ENCODE measurements around the gene FTSJ3. TPM values are rescaled to one million over a fixed set of nuclear protein-coding genes. Genes with fewer than 3 reads are reported as not detected.
A peak's percentile ranks its signal among the peaks of the same experiment; 100 is the strongest.

FTSJ3 gene
- total RNA-seq, 1 experiment from 2014 or later = 82.4 TPM

GRCh38 chr17:63830278-63830677, 2.8 kb upstream of the FTSJ3 start:
- Histone ChIP-seq H2AFZ (ENCODE audit: low read length) (no peak overlapping the region), H3K9me3 (ENCODE audit: low read length) (no peaks in the 10 kb centered on the region), H3K4me3 (ENCODE audit: low read length) (no peak overlapping the region), H3K27me3 (ENCODE audit: low read length) (no peaks in the 10 kb centered on the region), H3K9ac (ENCODE audit: low read length) (no peak overlapping the region), H3K4me1 (ENCODE audit: insufficient read depth, low read length) (peaks cover 21% of the 10 kb centered on the region), H3K9me2 (replicated peaks; ENCODE audit: low read length) (no peaks in the 10 kb centered on the region), H3K4me2 (ENCODE audit: low read length) (no peak overlapping the region), H4K20me1 (ENCODE audit: low read length) (peaks cover 29% of the 10 kb centered on the region), H3K27ac (ENCODE audit: low read length) (no peak overlapping the region), H3K79me2 (ENCODE audit: low read length) (peaks cover 47% of the 10 kb centered on the region), H3F3A (ENCODE audit: low read length, unreplicated experiment) (no peaks in the 10 kb centered on the region), H3K36me3 (ENCODE audit: low read depth, low read length) (peaks cover 75% of the 10 kb centered on the region)
- intact Hi-C loops (cut with micrococcal nuclease) = no loop called here
- CTCF ChIA-PET = interaction anchor here (0.6 kb wide), 1 partner anchor 248 kb away, joined by 3 read pairs; no protein-coding TSS in a partner anchor
- TF ChIP-seq CTCF (conservative IDR thresholded peaks at IDR 0.05; ENCODE audit: low read depth, low read length) = no peak
- TF ChIP-seq EZH2phosphoT487 (IDR thresholded peaks at IDR 0.05; ENCODE audit: borderline replicate concordance, low read length) = no peak
- TF ChIP-seq EZH2 (IDR thresholded peaks at IDR 0.05; ENCODE audit: low read length, unreplicated experiment) = no peak
- no peak for ATAC-seq
- POLR2A ChIA-PET (ENCODE audit: unreplicated experiment) = no interaction called here
- BruUV-seq (replicated peaks) = no TSS peak
- no peak for DNase-seq

- TF ChIP-seq EZH2phosphoT487 (IDR thresholded peaks at IDR 0.05; ENCODE audit: borderline replicate concordance, low read length) (no peak), CTCF (conservative IDR thresholded peaks at IDR 0.05; ENCODE audit: low read depth, low read length) (no peak), EZH2 (IDR thresholded peaks at IDR 0.05; ENCODE audit: low read length, unreplicated experiment) (no peak)
- Histone ChIP-seq H3F3A (ENCODE audit: low read length, unreplicated experiment) (no peaks in the 10 kb centered on the region), H3K4me1 (ENCODE audit: insufficient read depth, low read length) (peaks cover 22% of the 10 kb centered on the region), H2AFZ (ENCODE audit: low read length) (no peak overlapping the region), H4K20me1 (ENCODE audit: low read length) (peaks cover 29% of the 10 kb centered on the region), H3K9me3 (ENCODE audit: low read length) (no peaks in the 10 kb centered on the region), H3K27me3 (ENCODE audit: low read length) (no peaks in the 10 kb centered on the region), H3K4me2 (ENCODE audit: low read length) (peak overlapping the region; percentile 97), H3K9ac (ENCODE audit: low read length) (peak overlapping the region; percentile 91), H3K27ac (ENCODE audit: low read length) (no peak overlapping the region), H3K36me3 (ENCODE audit: low read depth, low read length) (peaks cover 79% of the 10 kb centered on the region), H3K4me3 (ENCODE audit: low read length) (peak overlapping the region; percentile 89), H3K9me2 (replicated peaks; ENCODE audit: low read length) (no peaks in the 10 kb centered on the region), H3K79me2 (ENCODE audit: low read length) (peaks cover 61% of the 10 kb centered on the region)
- POLR2A ChIA-PET (ENCODE audit: unreplicated experiment) = interaction anchor here (0.6 kb wide), 1 partner anchor 35 kb away, joined by 3 read pairs; no protein-coding TSS in a partner anchor
- ATAC-seq (no peak), DNase-seq (no peak)
- CTCF ChIA-PET = no interaction called here
- BruUV-seq (replicated peaks) = no TSS peak
- intact Hi-C loops (cut with micrococcal nuclease) = loop anchor here (5.0 kb wide), 1 partner anchor 132 kb away; no protein-coding TSS in a partner anchor
These were observed 1.5 kb upstream of the FTSJ3 start for GRCh38 chr17:63828936-63829335.

- no TSS peak for BruUV-seq (replicated peaks)
- DNase-seq (no peak), ATAC-seq (no peak)
- Histone ChIP-seq H3F3A (ENCODE audit: low read length, unreplicated experiment) (no peaks in the 10 kb centered on the region), H3K9me3 (ENCODE audit: low read length) (no peaks in the 10 kb centered on the region), H3K9ac (ENCODE audit: low read length) (peak overlapping the region; percentile 91), H3K36me3 (ENCODE audit: low read depth, low read length) (peaks cover 76% of the 10 kb centered on the region), H2AFZ (ENCODE audit: low read length) (peak overlapping the region; percentile 86; the same call in 1 of the 2 replicates), H3K27ac (ENCODE audit: low read length) (peak overlapping the region; percentile 81), H3K4me2 (ENCODE audit: low read length) (peak overlapping the region; percentile 97), H3K79me2 (ENCODE audit: low read length) (peaks cover 61% of the 10 kb centered on the region), H4K20me1 (ENCODE audit: low read length) (peaks cover 29% of the 10 kb centered on the region), H3K4me1 (ENCODE audit: insufficient read depth, low read length) (peaks cover 22% of the 10 kb centered on the region), H3K27me3 (ENCODE audit: low read length) (no peaks in the 10 kb centered on the region), H3K4me3 (ENCODE audit: low read length) (peak overlapping the region; percentile 89), H3K9me2 (replicated peaks; ENCODE audit: low read length) (no peaks in the 10 kb centered on the region)
- ChIA-PET POLR2A (ENCODE audit: unreplicated experiment) (interaction anchor here (0.6 kb wide), 1 partner anchor 1951 kb away, joined by 3 read pairs; no protein-coding TSS in a partner anchor), CTCF (interaction anchor here (0.6 kb wide), 1 partner anchor 11 kb away, joined by 3 read pairs; no protein-coding TSS in a partner anchor)
- TF ChIP-seq CTCF (conservative IDR thresholded peaks at IDR 0.05; ENCODE audit: low read depth, low read length) = 0 out of 2 replicates have a peak, but pooled peaks have one; percentile 10
- no peak for TF ChIP-seq EZH2phosphoT487 (IDR thresholded peaks at IDR 0.05; ENCODE audit: borderline replicate concordance, low read length)
- intact Hi-C loops (cut with micrococcal nuclease) = loop anchor here (1.0 to 5.0 kb wide), 3 partner anchors 15 to 131 kb away; partner anchors contain the start of gene CCDC47
These were observed 348 bp upstream of the FTSJ3 start for GRCh38 chr17:63827801-63828221.

Data from PC-3 (cell line).